Vagina (tissue), 2 donors: ENCODE results near the gene DIRAS3. TPM values are rescaled to one million over a fixed set of nuclear protein-coding genes. Genes with fewer than 3 reads are reported as not detected.
"Not testable (repeated sequence)": the region's sequence is repeated elsewhere in the genome, so short reads cannot be mapped to it uniquely, and the experiment has no call there.

ENCODE experiments used
- DNase-seq, 2 donors: peaks; one replicate each; pipeline ENCODE4 v3.0.0-alpha.2; 2017; ENCODE audit errors: extremely low spot score in 2 of 2
- H3K27ac ChIP-seq: fragments of 200-600 bp; sonication (generic); one replicate; pipeline ENCODE4 v1.5.1; 2019
- H3K27me3 ChIP-seq: fragments of 200-600 bp; sonication (generic); one replicate; pipeline ENCODE4 v1.5.1; 2019
- H3K36me3 ChIP-seq, 2 donors: fragments of 200-600 bp; sonication (generic); one replicate each; pipeline ENCODE4 v1.5.1; 2017 to 2019
- H3K4me1 ChIP-seq: fragments of 200-600 bp; sonication (generic); one replicate; pipeline ENCODE4 v1.5.1; 2019
- H3K4me3 ChIP-seq, 2 donors: fragments of 200-600 bp; sonication (generic); 1 replicate in 1 of 2; 2 replicates in 1 of 2; pipeline ENCODE4 v1.5.1; 2016 to 2019
- H3K9me3 ChIP-seq: fragments of 200-600 bp; sonication (generic); one replicate; pipeline ENCODE4 v1.5.1; 2019
- CTCF ChIP-seq, 3 experiments: fragments of 450-650 bp in 2 of 3; fragments of 200-600 bp in 1 of 3; sonication (generic) in 1 of 3; IDR thresholded peaks; one replicate each; pipeline ENCODE4 v1.5.1; 2017 to 2019; ENCODE audit warnings: antibody characterized with exemption in 3 of 3, mild to moderate bottlenecking in 2 of 3, moderate library complexity in 2 of 3
- POLR2A ChIP-seq, 2 donors: fragments of 450-650 bp; IDR thresholded peaks; one replicate each; pipeline ENCODE4 v1.6.1; 2017; ENCODE audit warnings: antibody characterized with exemption in 2 of 2, mild to moderate bottlenecking in 2 of 2, moderate library complexity in 2 of 2
- POLR2AphosphoS5 ChIP-seq, 2 donors: sonication (generic); formaldehyde crosslinking; IDR thresholded peaks; one replicate each; pipeline ENCODE4 v1.9.0; 2017; ENCODE audit warnings: antibody characterized with exemption in 2 of 2, mild to moderate bottlenecking in 2 of 2, low read depth in 1 of 2; ENCODE audit not compliant: insufficient read depth in 1 of 2
- intact Hi-C: fragments of 100-400 bp; cut with DNase I; formaldehyde crosslinking; loops from one replicate; pipeline ENCODE4 v1.15.1; 2023
- total RNA-seq: library from RNA; depleted of rRNA; stranded (reverse); fragments of >200 nt; gene quantifications from one replicate; pipeline ENCODE4 v1.2.3, GENCODE V29; 2016

The DIRAS3 gene
- total RNA-seq, 1 donor from 2014 or later = 2.0 TPM

DNA sequence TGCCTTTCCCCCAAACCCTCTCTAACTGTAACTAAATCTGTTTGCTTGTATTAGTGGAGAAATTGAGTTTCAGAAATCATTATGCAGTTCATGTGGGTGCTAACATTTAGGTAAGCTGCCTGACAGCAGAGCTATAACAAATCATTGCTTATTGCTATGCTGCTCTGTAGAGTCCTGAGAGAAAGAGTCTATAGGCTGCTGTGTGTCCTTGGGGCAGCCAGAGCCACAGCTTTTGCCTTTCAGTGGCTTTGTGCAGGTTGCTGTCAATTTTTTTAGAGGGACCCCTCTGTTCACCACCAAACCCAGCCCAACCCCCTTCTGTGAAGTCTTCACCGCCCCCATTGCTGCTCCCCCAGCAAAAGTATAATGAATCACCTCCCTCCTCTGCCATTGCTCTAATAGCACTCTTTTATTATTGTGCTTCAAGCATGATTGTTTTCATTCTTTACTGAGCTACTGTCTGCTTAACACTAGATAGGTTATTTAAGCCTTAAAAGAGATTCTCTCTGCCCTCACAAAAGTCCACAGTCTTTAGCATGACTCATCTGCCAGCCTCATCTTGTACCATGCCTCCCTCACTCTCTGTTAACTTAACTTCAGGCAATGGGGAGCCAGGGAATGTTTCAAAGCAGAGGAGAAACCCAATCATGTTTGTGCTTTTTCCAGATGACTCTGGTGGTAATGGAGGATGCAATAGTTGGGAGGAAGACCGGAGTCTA, 38.6 kb downstream of the DIRAS3 start:
- TF ChIP-seq POLR2A (IDR thresholded peaks at IDR 0.05) (no peak), CTCF (IDR thresholded peaks at IDR 0.05) (no peak), POLR2AphosphoS5 (IDR thresholded peaks at IDR 0.05; ENCODE audit: insufficient read depth in 1 of 2, low read depth in 1 of 2) (no peak)
- intact Hi-C loops = no loop called here
- H3K27me3 ChIP-seq = no peaks in the 10 kb centered on the region
- H3K4me1 ChIP-seq = no peaks in the 10 kb centered on the region
- no peak overlapping the region for H3K27ac ChIP-seq
- H3K4me3 ChIP-seq = no peak overlapping the region
- no peak for DNase-seq
- no peaks in the 10 kb centered on the region for H3K9me3 ChIP-seq
- no peaks in the 10 kb centered on the region for H3K36me3 ChIP-seq

- Histone ChIP-seq H3K9me3 (no peaks in the 10 kb centered on the region), H3K27ac (no peak overlapping the region), H3K4me3 (no peak overlapping the region), H3K4me1 (no peaks in the 10 kb centered on the region), H3K27me3 (no peaks in the 10 kb centered on the region), H3K36me3 (no peaks in the 10 kb centered on the region)
- intact Hi-C loops = no loop called here
- DNase-seq = no peak
- TF ChIP-seq CTCF (IDR thresholded peaks at IDR 0.05) (no peak), POLR2A (IDR thresholded peaks at IDR 0.05) (no peak), POLR2AphosphoS5 (IDR thresholded peaks at IDR 0.05; ENCODE audit: insufficient read depth in 1 of 2, low read depth in 1 of 2) (no peak)
Observed at GRCh38 chr1:68010543-68010942, 39.9 kb downstream of the DIRAS3 start.

DNA sequence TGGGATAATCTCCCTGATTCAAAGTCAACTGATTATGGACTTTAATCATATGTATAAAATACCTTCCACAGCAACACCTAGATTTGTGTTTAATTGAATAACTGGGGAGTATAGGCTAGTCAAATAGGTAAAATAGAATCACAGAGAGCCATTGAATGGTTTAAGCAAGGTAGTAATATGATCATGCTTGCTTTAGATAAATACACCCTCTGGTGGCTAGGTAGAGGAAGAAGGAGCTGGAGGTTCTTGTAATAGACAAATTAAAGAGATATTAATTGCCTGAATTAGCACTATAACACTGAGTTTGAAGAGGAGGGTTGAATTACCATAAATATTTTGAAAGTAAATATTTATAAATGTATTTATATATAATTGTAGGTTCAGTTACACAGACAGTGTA, 40.3 kb downstream of the DIRAS3 start:
- Histone ChIP-seq H3K9me3 (no peaks in the 10 kb centered on the region), H3K27ac (no peak overlapping the region), H3K4me3 (no peak overlapping the region), H3K4me1 (no peaks in the 10 kb centered on the region), H3K36me3 (no peaks in the 10 kb centered on the region), H3K27me3 (no peaks in the 10 kb centered on the region)
- TF ChIP-seq CTCF (IDR thresholded peaks at IDR 0.05) = no peak
- no peak for TF ChIP-seq POLR2AphosphoS5 (IDR thresholded peaks at IDR 0.05; ENCODE audit: insufficient read depth in 1 of 2, low read depth in 1 of 2)
- no peak for TF ChIP-seq POLR2A (IDR thresholded peaks at IDR 0.05)
- intact Hi-C loops = no loop called here
- DNase-seq = no peak

DNA sequence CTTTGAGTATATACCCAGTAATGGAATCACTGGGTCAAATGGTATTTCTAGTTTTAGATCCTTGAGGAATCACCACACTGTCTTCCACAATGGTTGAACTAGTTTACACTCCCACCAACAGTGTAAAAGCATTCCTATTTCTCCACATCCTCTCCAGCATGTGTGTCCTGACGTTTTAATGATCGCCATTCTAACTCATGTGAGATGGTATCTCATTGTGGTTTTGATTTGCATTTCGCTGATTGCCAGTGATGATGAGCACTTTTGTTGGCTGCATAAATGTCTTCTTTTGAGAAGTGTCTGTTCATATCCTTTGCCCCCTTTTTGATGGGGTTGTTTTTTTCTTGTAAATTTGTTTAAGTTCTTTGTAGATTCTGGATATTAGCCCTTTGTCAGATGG, 46.8 kb downstream of the DIRAS3 start:
- H3K4me3 ChIP-seq, H3K36me3 ChIP-seq, H3K27ac ChIP-seq, DNase-seq, H3K4me1 ChIP-seq, H3K27me3 ChIP-seq, intact Hi-C loops, H3K9me3 ChIP-seq: not testable (repeated sequence)

DNA sequence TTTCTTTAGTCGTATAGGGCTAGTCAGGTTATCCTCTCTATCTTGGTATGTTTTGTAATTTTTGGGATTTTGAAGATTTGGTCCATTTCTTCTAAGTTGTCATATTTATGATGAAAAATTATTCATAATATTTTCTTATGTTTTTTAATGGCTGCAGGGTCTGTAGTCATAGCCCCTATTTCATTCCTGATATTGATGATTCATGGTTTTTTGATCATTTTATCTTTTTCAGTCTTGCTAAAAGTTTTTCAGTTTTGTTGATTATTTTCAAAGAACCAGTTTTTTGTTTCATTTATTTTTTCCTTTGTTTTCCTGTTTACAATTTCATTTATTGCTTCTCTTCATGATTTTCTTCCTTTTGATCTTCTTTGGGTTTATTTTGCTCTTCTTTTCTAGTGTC, 50.2 kb downstream of the DIRAS3 start:
- Histone ChIP-seq H3K4me3 (no peak overlapping the region), H3K27me3 (no peaks in the 10 kb centered on the region), H3K36me3 (no peaks in the 10 kb centered on the region), H3K9me3 (peaks cover 4% of the 10 kb centered on the region), H3K4me1 (no peaks in the 10 kb centered on the region), H3K27ac (no peak overlapping the region)
- TF ChIP-seq CTCF (IDR thresholded peaks at IDR 0.05) = no peak
- no peak for TF ChIP-seq POLR2AphosphoS5 (IDR thresholded peaks at IDR 0.05; ENCODE audit: insufficient read depth in 1 of 2, low read depth in 1 of 2)
- TF ChIP-seq POLR2A (IDR thresholded peaks at IDR 0.05) = no peak
- intact Hi-C loops = no loop called here
- no peak for DNase-seq
